ENCODE measurements around the gene RNU7-1.

The RNU7-1 gene

GRCh38 chr12:6953442-6954315 lies 10.1 kb downstream of the RNU7-1 start:
- Histone ChIP-seq H3K27ac (replicated peaks) (peak overlapping the region; percentile 99), H3K4me3 (replicated peaks; ENCODE audit: insufficient read depth, low read length) (peak overlapping the region; percentile 80), H3K27me3 (ENCODE audit: insufficient read depth, poor library complexity, severe bottlenecking) (no peaks in the 10 kb centered on the region)
- DNase-seq (ENCODE audit: low read depth in 1 of 2, low spot score in 1 of 2), result peak; percentile 93 to 98
- peak; percentile 58; the same call in 1 of the 2 replicates for TF ChIP-seq GABPA (IDR thresholded peaks at IDR 0.05; ENCODE audit: low read depth)
- TF ChIP-seq REST (IDR thresholded peaks at IDR 0.05; ENCODE audit: insufficient replicate concordance, low read depth), result peak; percentile 53
- peak; percentile 74 for TF ChIP-seq SPI1 (IDR thresholded peaks at IDR 0.05; ENCODE audit: borderline replicate concordance, low read depth)
- TF ChIP-seq POLR2AphosphoS5 (IDR thresholded peaks at IDR 0.05; ENCODE audit: low read depth), result peak; percentile 95
- TF ChIP-seq CTCF (IDR thresholded peaks at IDR 0.05; ENCODE audit: insufficient read depth, low read length), result no peak

- Histone ChIP-seq H3K4me3 (replicated peaks; ENCODE audit: insufficient read depth, low read length) (peak overlapping the region; percentile 80), H3K27me3 (ENCODE audit: insufficient read depth, poor library complexity, severe bottlenecking) (no peaks in the 10 kb centered on the region), H3K27ac (replicated peaks) (peak overlapping the region; percentile 99)
- TF ChIP-seq CTCF (IDR thresholded peaks at IDR 0.05; ENCODE audit: insufficient read depth, low read length) (no peak), SPI1 (IDR thresholded peaks at IDR 0.05; ENCODE audit: borderline replicate concordance, low read depth) (no peak), GABPA (IDR thresholded peaks at IDR 0.05; ENCODE audit: low read depth) (no peak), REST (IDR thresholded peaks at IDR 0.05; ENCODE audit: insufficient replicate concordance, low read depth) (no peak), POLR2AphosphoS5 (IDR thresholded peaks at IDR 0.05; ENCODE audit: low read depth) (no peak)
- no peak for DNase-seq (ENCODE audit: low read depth in 1 of 2, low spot score in 1 of 2)
These were observed 10.9 kb downstream of the RNU7-1 start for GRCh38 chr12:6954316-6955107.

- H3K27me3 ChIP-seq (ENCODE audit: insufficient read depth, poor library complexity, severe bottlenecking), result no peaks in the 10 kb centered on the region
- DNase-seq (ENCODE audit: low read depth in 1 of 2, low spot score in 1 of 2), result no peak
- peak overlapping the region; percentile 80 for H3K4me3 ChIP-seq (replicated peaks; ENCODE audit: insufficient read depth, low read length)
- TF ChIP-seq CTCF (IDR thresholded peaks at IDR 0.05; ENCODE audit: insufficient read depth, low read length), result no peak
- no peak for TF ChIP-seq GABPA (IDR thresholded peaks at IDR 0.05; ENCODE audit: low read depth)
- no peak; the same call in 1 of the 2 replicates for TF ChIP-seq POLR2AphosphoS5 (IDR thresholded peaks at IDR 0.05; ENCODE audit: low read depth)
- no peak for TF ChIP-seq REST (IDR thresholded peaks at IDR 0.05; ENCODE audit: insufficient replicate concordance, low read depth)
- no peak for TF ChIP-seq SPI1 (IDR thresholded peaks at IDR 0.05; ENCODE audit: borderline replicate concordance, low read depth)
- H3K27ac ChIP-seq (replicated peaks), result peak overlapping the region; percentile 99
These were observed 11.7 kb downstream of the RNU7-1 start for GRCh38 chr12:6955108-6956020.

Data from HL-60 (cell line).